Measurements from ENCODE around the gene TMEM69. TPM values are rescaled to one million over a fixed set of nuclear protein-coding genes. Genes with fewer than 3 reads are reported as not detected.

Gene TMEM69
- total and polyA plus RNA-seq, 2 donors (not counting 3 experiments of a cell fraction or from before 2014, with no cell fraction given) = 25.6 to 56.2 TPM

- Histone ChIP-seq H3K9me1 (replicated peaks; ENCODE audit: control insufficient read depth, extremely low read depth, insufficient read depth, low read length) (no peaks in the 10 kb centered on the region), H2AFZ (ENCODE audit: low read depth, low read length) (no peak overlapping the region), H3K4me3 (replicated peaks in 1 of 3; ENCODE audit: insufficient read depth in 1 of 3, low read depth in 1 of 3, low read length in 3 of 3) (no peak overlapping the region), H3K79me2 (ENCODE audit: control insufficient read depth, insufficient read depth, low read length) (peaks cover 50% of the 10 kb centered on the region), H4K20me1 (replicated peaks; ENCODE audit: control insufficient read depth, extremely low read depth, insufficient read depth, low read length) (peaks cover 9% of the 10 kb centered on the region), H3K9ac (replicated peaks; ENCODE audit: extremely low read depth, insufficient read depth, low read length) (no peak overlapping the region), H3K27me3 (ENCODE audit: control insufficient read depth in 2 of 2, insufficient read depth in 2 of 2, low read length in 2 of 2) (no peaks in the 10 kb centered on the region), H3K9me3 (replicated peaks; ENCODE audit: control insufficient read depth, insufficient read depth, low read length) (no peaks in the 10 kb centered on the region), H3K4me2 (ENCODE audit: insufficient read depth, low read length) (no peak overlapping the region), H3K36me3 (ENCODE audit: control insufficient read depth in 2 of 2, extremely low read depth in 1 of 2, insufficient read depth in 2 of 2, low read length in 2 of 2) (peaks cover 9 to 16% of the 10 kb centered on the region in 2 experiments), H3K4me1 (ENCODE audit: control insufficient read depth, extremely low read depth, insufficient read depth, low read length) (no peaks in the 10 kb centered on the region), H3K27ac (ENCODE audit: insufficient read depth, low read depth, low read length) (no peak overlapping the region)
- no peak for DNase-seq (ENCODE audit: low read depth, low spot score)
- no peak for FAIRE-seq
- TF ChIP-seq POLR2AphosphoS5 (IDR thresholded peaks at IDR 0.05; ENCODE audit: insufficient read depth, low read depth, low read length) (no peak), EZH2 (IDR thresholded peaks at IDR 0.05; ENCODE audit: borderline replicate concordance, low read depth, low read length, severe bottlenecking) (no peak), JUN (IDR thresholded peaks at IDR 0.05; ENCODE audit: borderline replicate concordance, insufficient read depth, insufficient read length, low read depth) (no peak), POLR2A (IDR thresholded peaks at IDR 0.05; ENCODE audit: low read depth, low read length) (no peak), GATA2 (IDR thresholded peaks at IDR 0.05; ENCODE audit: insufficient read depth, insufficient read length, low read depth, low read length) (no peak), FOS (IDR thresholded peaks at IDR 0.05; ENCODE audit: borderline replicate concordance, insufficient read depth, low read length) (no peak), MYC (IDR thresholded peaks at IDR 0.05; ENCODE audit: low read depth, low read length) (no peak)
- TF ChIP-seq, protein P1, sequence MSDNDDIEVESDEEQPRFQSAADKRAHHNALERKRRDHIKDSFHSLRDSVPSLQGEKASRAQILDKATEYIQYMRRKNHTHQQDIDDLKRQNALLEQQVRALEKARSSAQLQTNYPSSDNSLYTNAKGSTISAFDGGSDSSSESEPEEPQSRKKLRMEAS (IDR thresholded peaks at IDR 0.05; ENCODE audit: insufficient read depth, insufficient read length) = no peak
- TF ChIP-seq, protein P2, sequence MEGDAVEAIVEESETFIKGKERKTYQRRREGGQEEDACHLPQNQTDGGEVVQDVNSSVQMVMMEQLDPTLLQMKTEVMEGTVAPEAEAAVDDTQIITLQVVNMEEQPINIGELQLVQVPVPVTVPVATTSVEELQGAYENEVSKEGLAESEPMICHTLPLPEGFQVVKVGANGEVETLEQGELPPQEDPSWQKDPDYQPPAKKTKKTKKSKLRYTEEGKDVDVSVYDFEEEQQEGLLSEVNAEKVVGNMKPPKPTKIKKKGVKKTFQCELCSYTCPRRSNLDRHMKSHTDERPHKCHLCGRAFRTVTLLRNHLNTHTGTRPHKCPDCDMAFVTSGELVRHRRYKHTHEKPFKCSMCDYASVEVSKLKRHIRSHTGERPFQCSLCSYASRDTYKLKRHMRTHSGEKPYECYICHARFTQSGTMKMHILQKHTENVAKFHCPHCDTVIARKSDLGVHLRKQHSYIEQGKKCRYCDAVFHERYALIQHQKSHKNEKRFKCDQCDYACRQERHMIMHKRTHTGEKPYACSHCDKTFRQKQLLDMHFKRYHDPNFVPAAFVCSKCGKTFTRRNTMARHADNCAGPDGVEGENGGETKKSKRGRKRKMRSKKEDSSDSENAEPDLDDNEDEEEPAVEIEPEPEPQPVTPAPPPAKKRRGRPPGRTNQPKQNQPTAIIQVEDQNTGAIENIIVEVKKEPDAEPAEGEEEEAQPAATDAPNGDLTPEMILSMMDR (IDR thresholded peaks at IDR 0.05; ENCODE audit: extremely low read depth in 1 of 2, insufficient read depth in 1 of 2, low read depth in 1 of 2, low read length in 2 of 2) = no peak
- dilution Hi-C loops (cut with MboI; ENCODE audit: extremely low pct_ligation_motif_present, low sequenced_read_pairs) (no loop called here), intact Hi-C loops (cut with micrococcal nuclease) (no loop called here)
- no TSS peak for BruUV-seq (replicated peaks)
- ChIA-PET POLR2A (no interaction called here), CTCF (interaction anchor here (1.2 to 1.6 kb wide), 2 partner anchors 10 to 20 kb away, joined by 3 to 4 read pairs; no protein-coding TSS in a partner anchor)
Observed at GRCh38 chr1:45660336-45660735, 27.6 kb upstream of the TMEM69 start.

Data from endothelial cell of umbilical vein (primary cell).